Fibroblast of pulmonary artery (primary cell): ENCODE measurements around the gene MYOG.

Experiments
- DNase-seq: peaks from one replicate; pipeline ENCODE4 v3.0.0-alpha.2; 2010; ENCODE audit warnings: low read depth
- H3K4me3 ChIP-seq: replicated peaks from 2 replicates; pipeline ENCODE4 v1.5.1; 2011; ENCODE audit warnings: low read depth, mild to moderate bottlenecking, control low read depth, low read length, moderate library complexity
- TF ChIP-seq, protein P1 (sequence below): IDR thresholded peaks from 2 replicates; pipeline ENCODE4 v1.5.1; 2011; ENCODE audit warnings: mild to moderate bottlenecking, control low read depth, low read length, inconsistent platforms; ENCODE audit errors: missing control alignments

MYOG gene

DNA sequence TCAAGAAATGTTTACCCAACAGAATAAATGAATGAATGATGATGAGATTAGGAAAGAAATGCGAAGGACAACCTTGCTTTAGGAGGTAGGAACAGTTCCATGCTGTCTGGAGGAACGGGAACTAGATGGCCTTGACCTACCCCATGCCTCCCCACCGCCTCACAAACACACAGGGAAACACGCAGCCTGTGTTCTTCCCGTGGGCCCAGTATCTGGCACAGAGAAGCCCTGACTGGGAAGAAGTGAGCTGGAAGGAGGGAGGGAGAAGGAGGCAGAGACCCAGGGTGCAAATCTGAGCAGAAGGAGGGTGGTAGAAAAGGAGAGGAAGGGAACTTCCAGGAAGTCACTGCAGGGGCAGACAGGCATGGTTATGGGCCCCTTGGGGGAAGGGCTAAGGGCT is 38.2 kb upstream of the MYOG start:
- H3K4me3 ChIP-seq = no peak overlapping the region
- no peak for DNase-seq
- TF ChIP-seq, protein P1, sequence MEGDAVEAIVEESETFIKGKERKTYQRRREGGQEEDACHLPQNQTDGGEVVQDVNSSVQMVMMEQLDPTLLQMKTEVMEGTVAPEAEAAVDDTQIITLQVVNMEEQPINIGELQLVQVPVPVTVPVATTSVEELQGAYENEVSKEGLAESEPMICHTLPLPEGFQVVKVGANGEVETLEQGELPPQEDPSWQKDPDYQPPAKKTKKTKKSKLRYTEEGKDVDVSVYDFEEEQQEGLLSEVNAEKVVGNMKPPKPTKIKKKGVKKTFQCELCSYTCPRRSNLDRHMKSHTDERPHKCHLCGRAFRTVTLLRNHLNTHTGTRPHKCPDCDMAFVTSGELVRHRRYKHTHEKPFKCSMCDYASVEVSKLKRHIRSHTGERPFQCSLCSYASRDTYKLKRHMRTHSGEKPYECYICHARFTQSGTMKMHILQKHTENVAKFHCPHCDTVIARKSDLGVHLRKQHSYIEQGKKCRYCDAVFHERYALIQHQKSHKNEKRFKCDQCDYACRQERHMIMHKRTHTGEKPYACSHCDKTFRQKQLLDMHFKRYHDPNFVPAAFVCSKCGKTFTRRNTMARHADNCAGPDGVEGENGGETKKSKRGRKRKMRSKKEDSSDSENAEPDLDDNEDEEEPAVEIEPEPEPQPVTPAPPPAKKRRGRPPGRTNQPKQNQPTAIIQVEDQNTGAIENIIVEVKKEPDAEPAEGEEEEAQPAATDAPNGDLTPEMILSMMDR = no peak

DNA sequence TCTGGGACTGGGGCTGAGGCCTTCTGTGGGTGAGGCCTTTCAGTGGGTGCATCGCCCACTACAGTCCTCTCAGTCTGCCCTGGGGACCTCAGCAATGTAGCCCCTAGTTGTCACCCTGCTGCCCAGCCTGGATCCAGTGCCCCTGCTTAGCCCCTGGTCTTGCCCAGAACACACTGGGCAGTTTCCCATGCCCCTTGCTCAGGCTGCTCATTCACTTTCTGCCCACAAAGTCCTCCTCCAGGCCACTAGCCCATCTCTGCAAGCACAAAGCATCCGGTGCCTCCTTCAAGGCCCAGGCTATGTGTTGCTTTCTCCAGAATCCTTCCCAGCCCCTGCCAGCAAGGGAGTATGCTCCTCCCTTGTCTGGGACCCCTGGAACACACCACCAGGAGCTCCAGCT is 36.3 kb upstream of the MYOG start:
- TF ChIP-seq, protein P1 = no peak
- H3K4me3 ChIP-seq = no peak overlapping the region
- no peak for DNase-seq

DNA sequence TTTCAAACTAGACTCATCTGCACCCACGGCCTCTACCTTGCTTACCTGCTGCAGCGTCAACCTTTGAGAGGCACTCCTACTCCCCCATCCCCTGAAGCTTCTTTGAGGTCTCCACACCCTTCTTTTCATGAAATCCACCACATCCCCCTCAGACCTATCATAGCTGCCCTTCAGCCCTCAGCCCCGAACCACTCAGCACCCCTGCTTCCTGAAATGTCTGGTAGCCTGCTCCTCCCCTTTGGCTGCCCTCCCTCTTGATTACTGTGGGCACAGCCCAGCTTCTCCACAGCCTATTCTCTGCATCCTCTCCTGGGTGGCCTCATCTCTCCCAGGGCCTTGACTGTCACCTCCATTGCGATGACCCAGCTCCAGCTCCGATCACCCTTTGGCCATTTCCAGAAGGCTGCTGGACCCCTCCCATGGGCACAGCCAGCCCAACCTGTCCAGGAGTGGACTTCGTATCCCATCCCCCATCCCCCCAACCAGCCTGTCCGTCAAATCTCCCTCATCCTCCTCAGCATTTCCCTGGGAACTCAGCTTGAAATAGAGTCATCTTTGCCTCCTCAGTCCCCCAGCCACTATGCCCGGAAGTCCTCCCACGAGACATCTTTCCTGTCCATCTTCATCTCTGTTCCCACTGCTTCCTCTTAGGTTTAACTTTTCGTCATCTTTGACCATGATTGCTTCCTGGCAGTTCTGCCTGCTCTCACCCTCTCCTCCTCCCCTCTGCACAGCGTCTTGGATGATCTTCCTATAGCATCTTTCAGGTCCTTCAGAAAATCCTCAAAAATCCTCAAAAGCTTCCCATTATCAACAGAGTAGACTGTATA is 35.6 kb upstream of the MYOG start:
- no peak for DNase-seq
- no peak overlapping the region for H3K4me3 ChIP-seq
- TF ChIP-seq, protein P1 = no peak

DNA sequence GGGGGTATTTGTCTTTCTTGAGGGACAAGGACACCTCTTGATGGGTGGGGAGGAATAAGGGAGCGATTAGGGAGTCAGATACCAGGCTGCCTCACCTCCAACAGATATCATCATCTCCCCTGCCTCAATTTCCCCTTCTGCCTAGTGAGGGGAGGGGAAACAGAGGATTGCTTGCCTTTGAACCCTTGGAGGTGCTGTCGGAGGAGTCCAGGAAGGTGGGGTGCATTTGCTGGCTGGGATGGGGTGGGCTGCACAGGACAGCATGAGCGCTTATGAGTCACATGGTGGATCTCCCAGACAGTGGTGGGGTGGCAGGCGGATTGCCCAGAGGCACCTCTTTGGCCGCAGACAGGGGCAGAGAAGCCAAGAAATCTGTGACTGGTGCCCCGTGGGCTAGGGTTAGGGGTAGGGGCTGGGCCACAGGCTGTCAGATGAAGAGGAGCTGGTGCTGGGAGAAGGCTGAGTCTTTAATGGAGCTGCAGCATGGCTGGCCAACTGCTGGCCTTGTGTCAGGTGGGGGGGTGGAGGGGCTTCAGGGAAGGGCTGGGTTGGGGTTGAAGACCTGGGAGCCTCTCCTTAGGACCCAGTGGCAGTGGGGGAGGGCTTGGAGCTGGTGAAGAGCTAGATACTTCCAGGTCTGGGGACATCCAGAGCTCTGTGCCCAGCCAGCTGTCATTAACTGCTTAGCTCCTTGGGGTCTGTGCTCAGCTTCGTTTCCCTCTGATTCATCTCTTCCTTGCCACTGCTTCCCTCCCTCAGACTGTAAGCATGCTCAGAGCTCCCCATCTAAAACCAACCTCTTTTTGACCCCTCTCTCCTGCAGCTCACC is 34.7 kb upstream of the MYOG start:
- TF ChIP-seq, protein P1 = no peak

DNA sequence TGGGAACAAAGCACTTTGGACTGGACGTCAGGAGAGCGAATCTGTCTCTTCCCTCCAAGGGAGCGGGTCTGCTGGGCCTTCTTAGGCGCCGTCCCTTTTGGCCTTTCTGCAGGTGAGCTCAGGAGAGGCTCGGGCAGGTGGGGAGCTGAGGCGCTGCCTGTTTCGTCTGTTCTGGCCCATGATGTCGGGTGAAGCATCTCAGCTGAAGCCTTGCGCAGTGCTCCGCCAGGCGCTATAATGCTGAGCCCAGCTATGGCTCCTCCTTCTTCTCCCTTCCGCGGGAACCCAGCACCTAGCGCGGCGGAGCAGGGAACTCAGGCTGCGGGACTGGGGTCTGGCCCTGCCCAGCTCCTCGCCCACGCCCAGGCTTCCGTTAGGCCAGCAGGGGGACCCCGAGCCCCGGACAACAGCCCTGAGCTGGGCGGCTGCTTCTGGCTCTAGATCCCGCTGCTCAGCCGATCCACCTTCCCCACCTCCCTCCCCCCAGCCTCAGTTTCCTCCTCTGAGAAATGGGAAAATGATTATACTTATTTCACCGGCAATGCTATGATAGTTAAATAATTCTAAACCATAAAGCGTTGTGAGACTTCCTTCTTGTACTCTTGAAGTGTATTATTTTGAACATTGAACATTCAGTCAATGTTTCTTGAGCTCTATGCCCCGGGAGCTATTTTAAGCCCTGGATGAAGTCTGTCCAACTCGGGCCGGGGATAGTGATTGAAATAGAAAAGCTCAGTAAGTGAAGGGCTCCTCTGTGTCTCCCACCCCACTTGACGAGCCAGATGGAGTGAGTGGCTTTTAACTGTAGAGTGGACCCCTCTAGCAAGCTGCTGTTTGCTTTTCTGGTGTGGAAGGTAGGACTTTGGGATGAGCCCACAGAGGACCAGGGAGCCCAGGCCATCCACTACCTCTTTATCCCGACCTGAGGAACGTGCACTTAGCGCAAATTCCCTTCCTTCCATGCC is 32.1 kb upstream of the MYOG start:
- TF ChIP-seq, protein P1 = peak; percentile 71
- H3K4me3 ChIP-seq = no peak overlapping the region
- peak; percentile 72 for DNase-seq

More for the DNA sequence above, 34.7 kb upstream of the MYOG start:
- no peak for DNase-seq
- no peak overlapping the region for H3K4me3 ChIP-seq

DNA sequence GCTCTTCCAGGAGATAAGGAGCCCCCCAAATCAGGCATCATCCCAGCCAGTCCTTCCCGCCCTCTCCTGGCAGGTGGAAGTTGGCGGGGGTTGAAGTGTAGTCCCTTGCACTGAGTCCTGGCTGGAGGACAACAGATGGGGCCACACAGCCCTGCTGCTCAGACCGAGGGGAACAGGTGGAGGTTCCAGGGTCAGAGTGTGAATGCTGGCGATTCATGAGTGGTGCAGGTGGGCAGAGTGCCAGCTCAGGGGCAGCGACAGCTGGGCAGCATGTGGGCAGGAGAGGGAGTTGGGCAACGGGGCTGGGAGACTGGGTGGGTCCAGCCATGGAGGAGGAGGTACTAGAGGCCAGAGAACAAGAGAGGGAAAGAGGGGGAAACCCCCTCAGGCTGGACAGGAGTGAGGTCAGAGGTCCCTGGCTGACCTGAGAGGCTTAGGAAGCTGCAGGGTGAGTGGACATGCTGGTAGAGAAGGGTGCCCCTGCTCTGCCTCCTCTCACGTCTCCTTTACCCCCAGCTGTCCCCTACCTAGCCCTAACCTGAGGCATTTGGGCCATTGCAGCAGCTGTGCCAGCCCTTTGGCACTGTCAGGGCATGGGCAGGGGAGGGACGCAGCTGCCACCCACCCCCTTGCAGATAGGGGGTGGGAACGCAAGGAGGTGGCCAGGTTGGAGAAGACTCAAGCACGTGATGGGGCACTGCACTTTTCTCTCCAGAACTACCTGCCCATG is 30.4 kb upstream of the MYOG start:
- H3K4me3 ChIP-seq = no peak overlapping the region
- no peak for DNase-seq
- TF ChIP-seq, protein P1 = no peak
